Spleen (tissue), 7 donors: ENCODE results near the gene MOSPD2.

Source experiments
- CTCF ChIP-seq, 11 experiments: fragments of 200-600 bp in 7 of 11; fragments of 450-650 bp in 4 of 11; sonication (generic) in 4 of 11; IDR thresholded peaks in 8 of 11; conservative IDR thresholded peaks in 3 of 11; 1 replicate in 7 of 11; 2 replicates in 4 of 11; pipeline versions ENCODE4 v1.4.0 to v1.8.0; 2016 to 2021; ENCODE audit warnings: antibody characterized with exemption in 11 of 11, inconsistent platforms in 4 of 11, mild to moderate bottlenecking in 1 of 11
- POLR2AphosphoS5 ChIP-seq, 3 donors: sonication (generic); formaldehyde crosslinking; IDR thresholded peaks; one replicate each; pipeline ENCODE4 v1.5.1; 2017; ENCODE audit warnings: antibody characterized with exemption in 3 of 3
- donor health status: DM: no; HTN: no; CAD: no; lungs with moderate emphysema.
- donor health status: DM: no; HTN: no; CAD: no.
- donor health status: DM: no; HTN: no; CAD: no.

GRCh38 chrX:14843666-14844065 is 29.6 kb upstream of the MOSPD2 start:
- TF ChIP-seq CTCF (IDR thresholded peaks at IDR 0.05 in 8 of 11, conservative IDR thresholded peaks at IDR 0.05 in 3 of 11) (no peak), POLR2AphosphoS5 (IDR thresholded peaks at IDR 0.05) (no peak)
